Activated CD4-positive, CD25-positive, alpha-beta regulatory T cell (primary cell): ENCODE measurements around the gene PI16.
"Not testable (repeated sequence)": the region's sequence is repeated elsewhere in the genome, so short reads cannot be mapped to it uniquely, and the experiment has no call there.

ENCODE experiments used
- DNase-seq, 4 experiments: peaks; one replicate each; lab custom pipeline; 2025; lab: John Stamatoyannopoulos, UW

PI16 gene

DNA sequence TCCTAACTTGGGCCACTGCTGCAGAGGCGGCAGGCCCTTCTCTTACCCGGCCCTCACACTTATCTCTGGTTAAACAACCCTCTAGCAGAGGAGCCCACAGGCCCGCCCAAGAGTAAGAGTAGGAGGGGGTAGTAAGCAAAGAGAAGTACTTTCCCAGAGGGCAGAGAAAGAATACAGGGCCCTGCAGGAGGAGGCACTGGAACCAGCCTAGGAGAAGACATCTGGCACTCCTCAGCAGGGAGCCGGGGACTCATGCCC, 21.4 kb downstream of the PI16 start:
- DNase-seq: no peak

DNA sequence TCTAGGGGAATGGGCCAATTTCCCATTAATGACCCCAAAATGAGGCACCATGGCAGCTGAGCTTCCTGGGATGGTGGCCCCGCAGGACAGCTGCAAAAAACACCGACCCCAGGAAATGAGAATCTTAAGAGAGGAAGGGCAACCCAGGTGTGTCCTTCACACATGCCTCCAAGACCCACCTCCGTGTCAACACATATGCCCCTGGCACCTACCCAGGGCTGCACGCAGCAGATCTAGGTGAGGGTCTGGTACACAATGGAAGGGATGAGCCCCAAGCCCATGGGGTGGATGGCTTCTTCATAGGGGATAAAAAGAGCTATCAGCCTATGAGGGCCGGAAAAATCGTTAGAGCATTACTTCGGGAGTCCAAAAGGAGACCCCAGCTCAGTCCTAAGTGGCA, 22.0 kb downstream of the PI16 start:
- no peak for DNase-seq

DNA sequence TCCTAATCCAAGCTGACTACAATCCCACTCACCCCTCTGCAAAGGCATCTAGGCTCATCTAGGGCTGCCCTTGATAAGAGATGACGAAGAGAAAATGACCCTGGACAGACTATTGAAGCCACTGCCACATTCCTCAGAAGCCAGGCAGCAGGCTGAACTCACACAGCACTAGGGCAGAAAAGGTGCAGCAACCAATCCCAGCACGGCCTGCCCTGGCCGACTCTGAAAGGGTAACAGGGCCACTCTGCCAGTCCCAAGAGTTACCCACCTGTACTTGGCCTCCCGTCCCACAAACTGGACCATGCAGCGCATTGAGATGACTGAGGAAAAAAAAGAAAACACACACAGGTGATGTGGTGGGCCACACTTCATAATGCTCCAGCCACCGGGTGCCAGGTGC, 22.4 kb downstream of the PI16 start:
- no peak for DNase-seq

DNA sequence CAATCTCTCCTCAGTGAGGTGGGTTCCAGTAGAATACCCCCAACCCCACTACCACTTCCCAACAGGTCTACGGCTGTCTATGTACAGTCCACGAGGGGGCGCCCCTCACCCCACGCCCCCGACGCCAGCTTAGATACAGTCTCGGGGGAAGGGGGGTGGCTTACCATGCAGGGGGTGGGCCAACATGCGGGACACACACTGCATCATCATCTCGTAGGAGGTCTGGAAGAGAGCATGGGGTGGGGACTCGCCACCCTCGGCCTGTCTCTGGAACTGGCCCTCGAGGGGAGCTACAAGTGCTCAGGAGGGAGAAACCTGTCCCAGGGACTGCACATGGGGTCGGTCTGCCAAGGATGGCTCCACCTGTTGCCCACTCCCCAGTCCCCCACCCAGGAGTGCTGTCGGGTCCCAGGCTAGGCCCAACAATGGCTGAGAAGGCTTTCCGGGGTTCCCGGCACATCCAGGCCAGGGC, 23.0 kb downstream of the PI16 start:
- no peak for DNase-seq

DNA sequence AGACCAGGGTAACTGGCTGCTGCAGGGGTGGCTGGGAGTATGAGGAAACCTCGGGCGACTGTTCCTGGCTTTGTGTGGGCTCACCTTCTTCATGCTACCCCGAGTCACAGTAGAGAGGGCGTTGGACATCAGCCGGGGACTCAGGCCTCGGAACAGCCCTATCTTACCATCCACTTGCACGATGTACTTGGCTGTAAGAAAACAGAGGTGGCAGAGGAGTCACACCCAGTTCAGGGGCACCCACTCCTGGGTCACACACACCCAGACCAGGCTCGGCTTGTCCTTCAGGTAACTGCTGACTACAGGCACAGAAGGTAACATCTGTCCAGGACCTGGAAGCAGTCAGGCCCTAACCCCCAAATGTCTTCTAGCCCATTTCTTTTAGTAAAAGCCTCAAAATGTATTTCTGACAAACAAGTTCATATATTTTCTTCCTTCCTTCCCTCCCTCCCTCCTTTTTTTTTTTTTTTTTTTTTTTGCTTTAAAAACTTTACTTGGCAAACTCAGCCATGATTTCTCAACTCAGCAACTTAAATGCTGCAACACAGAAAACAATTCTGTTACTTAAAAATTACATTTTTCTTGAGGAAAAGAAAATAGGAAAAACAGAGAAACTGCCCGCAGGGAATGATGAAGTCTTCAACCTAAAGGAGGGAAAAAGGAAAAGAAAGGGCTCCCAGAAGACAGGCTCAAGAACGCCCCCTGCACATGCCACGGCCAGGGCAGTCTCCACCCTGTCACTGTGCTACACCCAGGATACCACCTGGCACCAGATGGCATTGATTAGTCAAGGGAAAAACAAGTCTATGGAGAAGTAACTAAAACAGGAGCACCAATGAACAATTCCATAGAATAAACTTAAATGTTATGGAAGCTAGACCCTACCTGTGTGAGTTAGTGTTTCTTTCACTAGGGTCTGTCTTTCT, 24.1 kb downstream of the PI16 start:
- DNase-seq: no peak

DNA sequence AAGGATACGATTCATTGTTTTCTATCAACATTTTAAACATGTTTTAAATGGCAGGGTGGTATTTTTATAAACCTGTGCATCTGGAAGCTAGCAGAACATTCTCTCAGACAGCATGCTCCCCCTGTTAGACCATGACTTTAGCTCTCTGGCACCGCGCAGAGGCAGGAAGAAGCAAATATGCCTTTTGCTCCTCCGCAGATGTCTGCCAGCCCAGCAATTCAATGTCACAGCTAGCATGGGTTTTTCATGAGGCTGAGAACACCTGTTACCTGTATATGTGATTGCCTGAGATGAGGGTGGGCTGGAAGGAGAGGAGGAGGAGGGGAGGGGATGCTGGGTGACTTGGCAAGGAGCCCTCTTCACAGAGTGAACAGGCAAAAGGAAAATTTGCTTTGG, 24.8 kb downstream of the PI16 start:
- DNase-seq: no peak

DNA sequence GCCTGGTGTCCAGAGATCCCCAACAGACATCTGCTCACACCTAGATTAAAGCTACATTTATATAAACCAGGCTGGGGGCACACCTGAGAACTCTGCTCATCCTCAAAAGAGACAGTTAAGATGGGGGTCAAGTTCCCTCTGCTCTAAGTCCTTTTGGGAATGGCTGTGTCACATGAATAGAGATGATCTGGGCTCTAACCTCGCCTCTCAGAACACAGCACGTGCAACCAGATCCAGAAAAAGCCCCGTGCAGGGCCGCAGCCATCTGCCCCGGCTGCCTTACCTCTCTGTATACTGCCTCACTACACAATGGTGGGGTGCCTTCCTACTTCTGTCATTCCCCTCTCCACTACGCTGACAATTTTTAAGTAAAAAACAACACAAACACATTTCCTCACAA, 25.6 kb downstream of the PI16 start:
- DNase-seq: no peak

DNA sequence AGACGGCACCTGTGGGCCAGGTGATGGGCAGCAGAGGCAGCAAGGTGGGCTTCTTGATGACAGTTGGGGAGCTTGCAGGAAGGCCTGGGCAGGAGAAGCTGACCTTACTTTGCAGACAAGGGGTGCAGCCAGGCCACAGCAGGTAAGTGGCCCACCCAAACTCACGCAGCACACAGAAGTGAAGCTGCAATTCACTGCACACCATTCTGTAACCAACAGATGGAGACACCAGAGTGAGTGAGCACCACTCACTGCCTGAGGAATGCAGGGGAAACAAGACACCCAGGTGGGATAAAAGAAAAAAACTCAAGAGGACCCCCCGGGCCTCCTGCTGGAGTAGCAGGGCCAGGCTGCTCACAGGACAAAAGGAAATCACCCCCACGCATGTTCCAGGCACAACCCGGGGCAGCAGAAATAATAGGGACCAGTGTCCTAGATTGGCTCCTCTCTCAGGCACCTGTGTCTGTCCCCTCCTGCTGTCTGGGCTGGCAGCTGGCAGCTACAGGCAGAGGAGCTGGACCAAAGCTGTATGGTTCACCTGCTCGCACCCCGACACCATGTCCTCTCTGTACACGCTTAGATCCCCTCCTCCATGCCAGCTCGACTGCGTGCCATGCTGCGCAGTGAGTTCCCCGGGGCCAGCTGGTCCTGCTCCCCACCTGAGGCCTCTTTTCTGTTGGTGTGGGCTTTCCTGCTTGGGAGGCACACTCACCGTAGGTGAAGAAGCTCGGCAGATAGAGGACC, 26.5 kb downstream of the PI16 start:
- DNase-seq: no peak

DNA sequence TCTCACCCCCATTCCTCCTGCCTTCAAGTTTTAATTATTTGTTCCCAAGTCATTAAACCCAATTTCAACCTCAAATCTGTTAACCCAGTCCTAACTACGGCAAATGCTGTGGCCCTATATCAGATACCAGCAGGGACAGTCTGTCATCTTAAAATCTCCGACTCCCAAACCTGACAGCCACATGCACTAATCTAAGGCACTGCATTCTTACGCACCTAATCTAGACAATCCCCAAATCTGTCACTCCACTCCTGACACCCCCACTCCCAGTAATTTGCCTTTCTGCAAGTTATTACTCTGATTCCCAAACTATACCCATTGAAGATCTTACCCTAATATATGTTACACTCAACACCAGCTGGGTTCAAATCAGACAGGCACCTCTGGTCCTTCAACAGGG, 29.0 kb downstream of the PI16 start:
- no peak for DNase-seq

DNA sequence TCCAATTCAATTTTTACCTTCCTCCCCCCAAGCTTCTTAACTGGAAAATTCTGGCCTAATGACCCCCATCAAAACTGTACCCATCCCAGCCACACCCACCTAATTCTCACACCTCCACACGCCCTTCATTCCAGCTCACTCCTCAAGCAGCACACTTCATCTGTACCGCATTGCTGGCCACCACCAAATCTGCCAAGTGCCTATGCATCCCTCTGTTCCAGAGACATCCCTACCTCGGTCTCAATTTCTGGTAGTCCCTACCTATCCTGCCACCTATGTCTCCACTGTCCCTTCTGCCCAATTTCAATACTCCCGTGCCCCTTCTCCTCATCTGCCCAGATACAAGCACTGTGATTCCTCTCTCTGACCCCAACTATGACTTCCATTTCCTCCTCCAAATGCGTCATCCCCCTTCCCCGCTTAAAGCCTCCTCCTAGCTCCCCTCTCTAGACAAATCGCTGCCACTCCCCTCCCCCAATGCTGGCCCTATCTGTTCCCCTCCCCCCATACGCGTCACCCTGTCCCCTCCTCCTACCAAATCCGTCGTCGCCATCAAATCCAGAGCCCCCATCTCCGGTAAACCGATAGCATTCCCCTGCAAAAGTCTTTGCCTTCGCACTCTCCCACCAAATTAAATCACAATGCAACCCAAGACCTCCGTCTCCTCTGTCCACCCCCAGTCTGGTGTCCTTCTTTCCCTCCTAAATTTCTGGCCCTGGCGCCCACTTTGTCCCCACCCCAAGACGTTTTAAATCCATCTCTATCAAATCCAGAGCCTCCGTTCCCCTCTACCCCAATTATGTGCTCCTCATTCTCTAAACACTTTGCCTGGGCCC, 30.3 kb downstream of the PI16 start:
- no peak for DNase-seq

DNA sequence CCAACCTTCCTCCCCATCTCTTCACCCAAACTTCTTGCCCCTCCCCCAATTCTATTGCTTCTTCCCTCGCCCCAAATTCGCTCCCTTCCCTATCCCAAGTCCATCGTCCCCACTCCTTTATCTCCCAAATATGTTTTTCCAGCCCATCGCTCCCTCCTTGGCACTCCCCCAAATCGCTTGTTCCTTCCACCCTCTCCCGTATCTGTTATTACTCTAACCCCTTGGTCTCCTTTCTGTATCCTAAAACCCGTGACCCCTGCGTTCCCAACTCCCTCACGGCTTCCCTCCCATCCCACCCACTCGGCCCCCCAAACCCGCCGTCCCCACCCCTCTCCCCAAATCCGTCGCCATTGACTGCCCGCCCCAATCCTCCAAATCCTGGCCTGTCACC, 30.9 kb downstream of the PI16 start:
- DNase-seq: no peak

DNA sequence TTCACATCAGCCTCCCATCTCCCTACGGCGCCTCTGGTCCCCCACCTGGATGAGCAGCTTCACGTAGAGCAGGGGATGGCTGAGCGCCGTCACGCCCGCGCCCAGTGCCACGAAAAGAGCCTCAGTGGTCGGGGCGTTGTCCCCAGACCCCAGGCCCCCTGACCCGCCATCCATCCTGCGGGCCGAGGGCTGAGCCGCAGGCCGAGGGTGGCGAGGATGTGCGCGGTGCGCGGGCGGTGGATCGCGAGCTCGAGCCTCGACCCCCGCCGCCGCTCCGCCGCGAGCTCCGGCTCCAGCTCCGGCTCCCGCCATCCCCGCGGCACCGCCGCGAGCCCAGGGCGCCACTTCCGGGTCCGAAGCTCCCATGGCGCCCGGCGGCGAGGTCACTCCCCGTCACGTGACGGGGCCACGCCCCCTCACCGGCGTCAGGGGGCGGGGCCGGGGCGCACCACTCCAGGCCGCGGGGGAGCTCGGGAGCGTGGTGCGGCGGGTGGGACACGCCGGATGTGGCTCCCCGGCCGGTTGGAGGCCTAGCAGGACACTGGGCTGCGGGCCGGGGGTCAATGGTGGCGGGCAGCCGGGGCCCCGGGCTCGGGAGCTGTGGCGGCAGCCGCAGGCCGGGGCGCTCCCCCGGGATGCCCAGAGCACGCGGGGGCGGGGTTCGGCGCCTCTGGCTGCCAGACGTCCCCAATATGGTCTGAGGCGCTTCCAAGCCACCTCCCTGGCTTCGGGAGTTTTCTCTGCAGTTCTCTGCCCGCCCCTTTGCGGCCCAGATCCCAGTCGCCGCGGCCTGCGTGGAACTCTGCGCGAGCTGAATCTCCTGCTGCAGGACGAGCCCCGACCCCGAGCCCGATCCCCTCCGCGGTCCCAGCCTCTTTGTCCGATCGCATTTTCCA, 31.5 kb downstream of the PI16 start, which contains the start of gene MTCH1:
Gene MTCH1 (minus strand): TSS at position 389 of the 896 bp plus-strand sequence. CDS start 23 bp downstream, at position 366.
- peak; percentile 69 to 79 (median 74) for DNase-seq

DNA sequence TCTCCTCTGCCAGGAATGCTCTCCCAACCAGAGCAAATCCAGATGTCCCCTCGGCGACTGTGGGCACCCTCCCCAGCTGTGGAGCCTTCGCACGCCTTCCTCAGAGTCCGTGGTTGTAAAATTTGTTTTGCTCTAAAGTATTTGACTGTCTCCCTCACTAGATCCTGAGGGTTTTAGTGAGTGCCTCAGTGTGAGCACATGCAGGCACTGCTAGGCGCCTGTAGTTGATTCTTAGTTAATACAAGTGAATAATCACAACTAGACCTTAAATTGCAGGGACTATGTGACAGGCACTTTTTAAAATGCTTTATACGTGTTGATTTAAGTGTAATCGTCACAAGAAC, 32.1 kb downstream of the PI16 start:
- no peak for DNase-seq

DNA sequence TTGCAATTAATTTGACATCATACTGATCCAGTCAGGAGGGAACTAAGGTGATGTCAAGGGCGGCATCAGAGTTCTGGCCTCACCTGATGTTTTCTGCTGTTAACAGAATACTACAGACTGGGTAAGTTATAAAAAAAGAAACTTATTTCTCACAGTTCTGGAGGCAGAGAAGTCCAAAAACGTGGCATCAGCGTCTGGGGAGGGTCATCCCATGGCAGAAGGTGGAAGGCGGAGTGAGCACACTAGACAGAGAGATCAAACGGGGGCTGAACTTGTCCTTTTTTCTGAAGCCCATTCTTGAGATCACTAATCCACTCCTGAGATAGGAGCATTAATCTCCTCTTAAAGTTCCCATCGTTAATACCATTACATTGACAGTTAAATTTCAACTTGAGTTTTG, 34.7 kb downstream of the PI16 start:
- DNase-seq: no peak

DNA sequence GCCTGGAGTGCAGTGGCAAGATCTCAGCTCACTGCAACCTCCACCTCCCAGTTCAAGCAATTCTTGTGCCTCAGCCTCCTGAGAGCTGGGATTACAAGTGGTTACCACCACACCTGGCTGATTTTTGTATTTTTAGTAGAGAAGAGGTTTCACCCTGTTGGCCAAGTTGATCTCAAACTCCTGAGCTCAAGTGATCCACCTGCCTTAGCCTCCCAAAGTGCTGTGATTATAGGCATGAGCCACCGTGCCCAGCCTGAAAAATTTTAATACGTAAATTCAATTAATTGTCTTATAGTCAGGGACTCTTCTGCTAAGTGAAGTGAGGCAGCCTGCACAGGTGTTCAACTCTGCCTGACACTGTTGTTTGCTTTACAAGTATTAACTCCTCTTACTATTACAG, 35.9 kb downstream of the PI16 start:
- not testable (repeated sequence) for DNase-seq

DNA sequence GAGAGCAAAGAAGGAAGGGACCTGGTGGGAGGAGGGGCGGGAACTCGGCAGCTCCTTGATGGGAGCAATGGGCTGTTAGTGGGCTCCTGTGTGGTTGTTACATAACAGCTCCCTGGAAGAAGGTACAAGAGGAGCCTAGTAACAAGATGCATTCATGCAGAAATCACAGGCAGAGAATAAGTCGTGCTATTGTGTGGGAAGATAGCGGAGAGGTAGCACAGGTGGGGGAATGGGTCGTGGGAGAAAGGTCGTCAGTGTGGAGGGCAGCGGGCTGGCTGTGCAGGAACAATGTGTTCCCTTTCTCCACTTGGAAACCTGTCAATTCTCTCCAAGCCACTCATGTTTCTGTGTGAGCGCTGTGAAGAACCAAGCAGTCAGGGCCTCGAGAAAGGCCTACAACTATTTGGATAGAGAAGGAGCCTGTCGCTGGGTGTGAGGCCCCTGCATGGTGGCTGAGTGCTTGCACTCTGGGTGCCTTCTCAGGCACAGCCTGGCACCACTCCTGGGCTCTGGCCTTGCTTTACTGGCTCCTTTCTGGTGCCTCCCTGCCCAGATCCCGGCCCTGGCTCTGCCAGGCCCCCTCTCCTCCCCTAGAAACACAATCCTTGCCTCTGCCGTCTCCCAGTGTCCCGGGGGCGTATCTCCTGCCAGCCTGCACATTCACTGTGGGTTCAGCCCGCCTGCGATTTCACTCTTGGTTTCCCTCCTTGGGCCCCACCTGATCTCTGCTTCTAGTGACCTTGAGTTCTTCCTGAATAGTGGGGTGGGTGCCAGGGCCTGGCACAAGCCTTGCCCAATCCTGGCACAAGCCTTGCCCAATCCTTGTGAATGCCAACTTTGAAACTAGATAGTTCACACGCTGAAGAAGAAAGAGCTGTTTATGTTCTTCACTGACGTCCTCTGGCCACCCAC, 43.5 kb downstream of the PI16 start:
- DNase-seq: no peak

DNA sequence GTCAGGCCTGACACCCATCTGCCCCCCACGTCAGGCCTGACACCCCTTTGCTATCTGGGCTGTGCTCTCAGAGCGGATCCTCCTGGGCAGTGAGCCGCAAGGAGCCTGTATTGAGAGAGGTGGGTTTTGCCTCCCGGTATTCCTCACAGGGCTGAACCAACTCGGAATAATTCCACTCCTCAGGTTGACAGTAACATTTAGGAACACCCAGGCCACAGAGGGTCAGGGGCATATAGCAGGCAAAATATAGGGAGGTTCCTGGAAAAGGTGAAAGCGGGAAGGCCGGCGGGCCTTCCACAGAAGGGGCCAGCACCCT, 44.1 kb downstream of the PI16 start:
- no peak for DNase-seq

DNA sequence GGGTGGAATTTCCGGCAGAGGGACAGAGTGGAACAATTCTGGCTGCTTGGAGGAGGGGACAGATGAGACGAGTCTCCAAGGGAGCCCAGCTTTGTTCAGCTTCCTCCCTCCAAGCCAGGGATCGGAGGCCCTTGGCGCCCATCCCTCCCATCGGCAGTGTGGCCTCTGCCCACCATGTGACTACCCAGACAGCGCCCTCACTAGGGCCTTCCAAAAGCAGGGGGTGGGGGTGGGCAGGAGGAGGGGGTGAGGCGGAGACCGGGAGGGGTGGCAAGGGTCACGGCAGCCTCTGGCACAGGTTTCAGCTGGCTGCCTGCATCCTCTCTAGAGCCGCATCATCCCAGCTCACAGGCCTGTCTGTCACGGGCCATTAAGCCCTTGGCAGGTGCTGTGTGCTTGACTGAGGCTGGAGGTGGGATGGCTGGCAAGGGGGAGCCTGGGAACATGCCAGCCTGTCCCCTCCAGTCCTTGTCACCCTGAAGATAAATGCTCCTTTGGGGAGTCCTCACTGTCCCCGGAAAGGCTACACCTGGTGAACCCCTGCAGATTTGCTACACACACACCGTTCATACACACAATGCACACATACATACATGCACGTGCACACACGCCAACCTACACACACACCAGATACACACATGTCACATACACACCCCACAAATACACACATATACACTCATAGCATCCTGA, 44.7 kb downstream of the PI16 start:
- DNase-seq: no peak

DNA sequence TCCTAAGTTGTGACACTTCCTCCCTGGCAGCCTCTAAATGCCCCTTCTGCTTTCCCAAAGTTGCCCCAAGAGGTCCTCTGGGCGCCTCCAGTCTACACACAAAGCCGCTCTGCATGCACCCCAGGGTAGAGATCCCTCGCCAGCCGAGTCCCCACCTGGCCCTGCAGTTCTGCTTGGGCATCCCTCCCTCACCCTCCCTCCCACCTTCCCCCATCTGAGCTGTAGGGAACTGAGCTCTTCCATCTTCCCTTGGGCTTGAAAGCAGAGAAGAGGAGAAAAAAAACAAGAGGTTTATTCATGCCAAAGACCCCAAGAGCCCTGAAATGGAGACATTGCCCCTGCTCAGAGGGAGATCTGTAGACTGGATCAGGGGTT, 45.2 kb downstream of the PI16 start:
- no peak for DNase-seq
